ENCODE results near the gene ZNF524.

The ZNF524 gene

GRCh38 chr19:55609326-55609725 is 9.2 kb downstream of the ZNF524 start:
- no peak for DNase-seq (ENCODE audit: low read depth)
- TF ChIP-seq CTCF (IDR thresholded peaks at IDR 0.05; ENCODE audit: low read depth, low read length, missing control alignments), result no peak
- no peak overlapping the region for H3K4me3 ChIP-seq (ENCODE audit: low read depth, low read length)

GRCh38 chr19:55611300-55611982 is 11.4 kb downstream of the ZNF524 start:
- TF ChIP-seq CTCF (IDR thresholded peaks at IDR 0.05; ENCODE audit: low read depth, low read length, missing control alignments), result no peak
- no peak overlapping the region for H3K4me3 ChIP-seq (ENCODE audit: low read depth, low read length)
- no peak for DNase-seq (ENCODE audit: low read depth)

- TF ChIP-seq CTCF (IDR thresholded peaks at IDR 0.05; ENCODE audit: low read depth, low read length, missing control alignments), result no peak
- DNase-seq (ENCODE audit: low read depth), result no peak
- H3K4me3 ChIP-seq (ENCODE audit: low read depth, low read length), result no peak overlapping the region
Measured at GRCh38 chr19:55611983-55612645, 12.0 kb downstream of the ZNF524 start.

- H3K4me3 ChIP-seq (ENCODE audit: low read depth, low read length), result no peak overlapping the region
- no peak for DNase-seq (ENCODE audit: low read depth)
- TF ChIP-seq CTCF (IDR thresholded peaks at IDR 0.05; ENCODE audit: low read depth, low read length, missing control alignments), result no peak
Measured at GRCh38 chr19:55613396-55613795, 13.3 kb downstream of the ZNF524 start.

- DNase-seq (ENCODE audit: low read depth), result no peak
- TF ChIP-seq CTCF (IDR thresholded peaks at IDR 0.05; ENCODE audit: low read depth, low read length, missing control alignments), result no peak
- H3K4me3 ChIP-seq (ENCODE audit: low read depth, low read length), result no peak overlapping the region
Measured at GRCh38 chr19:55613930-55614710, 14.0 kb downstream of the ZNF524 start.

- H3K4me3 ChIP-seq (ENCODE audit: low read depth, low read length), result no peak overlapping the region
- no peak for TF ChIP-seq CTCF (IDR thresholded peaks at IDR 0.05; ENCODE audit: low read depth, low read length, missing control alignments)
- no peak for DNase-seq (ENCODE audit: low read depth)
Measured at GRCh38 chr19:55614711-55615542, 14.8 kb downstream of the ZNF524 start.

Measured in GM12864 (cell line).